K562 (cell line): Measurements from ENCODE around the gene CDKN2C. TPM values are rescaled to one million over a fixed set of nuclear protein-coding genes. Genes with fewer than 3 reads are reported as not detected.

Experiments
- CBFA2T2 ChIP-seq: fragments of 450-650 bp; conservative IDR thresholded peaks from 2 replicates; pipeline ENCODE4 v1.6.1; 2017; ENCODE audit warnings: mild to moderate bottlenecking
- CBX5 ChIP-seq: IDR thresholded peaks from 2 replicates; pipeline ENCODE4 v1.6.1; 2014; ENCODE audit warnings: low read depth, borderline replicate concordance
- ELK3 ChIP-seq: fragments of 450-650 bp; formaldehyde crosslinking; IDR thresholded peaks from 2 replicates; pipeline ENCODE4 v1.4.0; 2020; ENCODE audit warnings: mild to moderate bottlenecking
- ERF ChIP-seq: fragments of 450-650 bp; formaldehyde crosslinking; IDR thresholded peaks from 2 replicates; pipeline ENCODE4 v1.4.0; 2020; ENCODE audit warnings: mild to moderate bottlenecking, mixed read lengths
- GTF2E2 ChIP-seq: fragments of 200-800 bp; sonication (Bioruptor generic); IDR thresholded peaks from 2 replicates; pipeline ENCODE4 v1.6.1; 2016; ENCODE audit warnings: missing genetic modification characterization, missing compliant biosample characterization
- LEF1 ChIP-seq: fragments of 450-650 bp; IDR thresholded peaks from 2 replicates; pipeline ENCODE4 v1.6.1; 2016; ENCODE audit warnings: mild to moderate bottlenecking
- PREB ChIP-seq: sonication (generic); formaldehyde crosslinking; IDR thresholded peaks from 2 replicates; pipeline ENCODE4 v1.8.1; 2023; ENCODE audit warnings: mild to moderate bottlenecking, missing genetic modification reagents
- SMARCA5 ChIP-seq: fragments of 450-650 bp; IDR thresholded peaks from 2 replicates; pipeline ENCODE4 v1.6.1; 2016
- TRIM28 ChIP-seq: fragments of 450-650 bp; IDR thresholded peaks from 2 replicates; pipeline ENCODE4 v1.6.1; 2017
- YY1 ChIP-seq, 3 experiments: IDR thresholded peaks; 2 replicates each; pipeline ENCODE4 v1.6.1; 2011; ENCODE audit warnings: low read length in 2 of 3, mild to moderate bottlenecking in 2 of 3, moderate library complexity in 2 of 3, borderline replicate concordance in 1 of 3, control low read depth in 1 of 3, low read depth in 1 of 3; ENCODE audit not compliant: insufficient read depth in 3 of 3, insufficient replicate concordance in 2 of 3, control insufficient read depth in 1 of 3, insufficient read length in 1 of 3; ENCODE audit errors: extremely low read depth in 1 of 3
- ZC3H4 ChIP-seq: sonication (generic); formaldehyde crosslinking; IDR thresholded peaks from 2 replicates; pipeline ENCODE4 v1.9.0; 2021; ENCODE audit warnings: missing genetic modification reagents, borderline replicate concordance
- ZNF121 ChIP-seq: sonication (generic); formaldehyde crosslinking; conservative IDR thresholded peaks from 2 replicates; pipeline ENCODE4 v1.8.0; 2022; ENCODE audit warnings: missing genetic modification reagents
- ZNF699 ChIP-seq: fragments of 250-450 bp; sonication (Bioruptor Pico); IDR thresholded peaks from 2 replicates; pipeline ENCODE4 v1.8.0; 2021; ENCODE audit warnings: mild to moderate bottlenecking, moderate library complexity; ENCODE audit not compliant: insufficient replicate concordance
- ZNF830 ChIP-seq: fragments of 250-450 bp; sonication (Bioruptor Pico); IDR thresholded peaks from 2 replicates; pipeline ENCODE4 v1.5.0; 2021; ENCODE audit warnings: mild to moderate bottlenecking
- polyA plus RNA-seq, 8 experiments: library from polyadenylated mRNA; depleted of rRNA in 4 of 8; stranded (reverse) in 5 of 8; unstranded in 3 of 8; fragments of >200 nt; fragmentation: Nextera tagmentation in 2 of 8; fragmentation: Illumina TruSeq in 1 of 8; extraction: Ambion mirVana in 2 of 8; extraction: Trizol in 1 of 8; gene quantifications; 2 replicates each; pipeline versions ENCODE4 v1.2.1 to v1.2.3, GENCODE V29; 2011 to 2014; ENCODE audit warnings: inconsistent platforms in 1 of 8, missing spikeins in 1 of 8
- total RNA-seq, 7 experiments: library from RNA; depleted of rRNA in 6 of 7; stranded (reverse); fragments of >200 nt in 6 of 7; fragmentation: Illumina TruSeq in 2 of 7; extraction: Trizol in 2 of 7; gene quantifications; 2 replicates each; pipeline versions ENCODE4 v1.2.1 to v1.2.3, GENCODE V29; 2011 to 2021; ENCODE audit warnings: low replicate concordance in 1 of 7
- TF ChIP-seq, protein P1 (sequence below): fragments of 450-650 bp; IDR thresholded peaks from 2 replicates; pipeline ENCODE4 v1.6.1; 2017; ENCODE audit warnings: antibody characterized with exemption, mild to moderate bottlenecking
- TF ChIP-seq, protein P2 (sequence below), 2 experiments: fragments of 250-450 bp in 1 of 2; fragments of 450-650 bp in 1 of 2; sonication (Bioruptor Pico) in 1 of 2; IDR thresholded peaks; 2 replicates each; pipeline versions ENCODE4 v1.6.1 to v1.8.0; 2016 to 2021; ENCODE audit warnings: mild to moderate bottlenecking in 2 of 2, moderate library complexity in 2 of 2, missing compliant biosample characterization in 1 of 2, missing genetic modification characterization in 1 of 2

The CDKN2C gene
- total and polyA plus RNA-seq, 9 of the 15 experiments (the other 6 are each of a cell fraction or from before 2014, with no cell fraction given) = 11.9 to 74.3 (median 45.9) TPM

DNA sequence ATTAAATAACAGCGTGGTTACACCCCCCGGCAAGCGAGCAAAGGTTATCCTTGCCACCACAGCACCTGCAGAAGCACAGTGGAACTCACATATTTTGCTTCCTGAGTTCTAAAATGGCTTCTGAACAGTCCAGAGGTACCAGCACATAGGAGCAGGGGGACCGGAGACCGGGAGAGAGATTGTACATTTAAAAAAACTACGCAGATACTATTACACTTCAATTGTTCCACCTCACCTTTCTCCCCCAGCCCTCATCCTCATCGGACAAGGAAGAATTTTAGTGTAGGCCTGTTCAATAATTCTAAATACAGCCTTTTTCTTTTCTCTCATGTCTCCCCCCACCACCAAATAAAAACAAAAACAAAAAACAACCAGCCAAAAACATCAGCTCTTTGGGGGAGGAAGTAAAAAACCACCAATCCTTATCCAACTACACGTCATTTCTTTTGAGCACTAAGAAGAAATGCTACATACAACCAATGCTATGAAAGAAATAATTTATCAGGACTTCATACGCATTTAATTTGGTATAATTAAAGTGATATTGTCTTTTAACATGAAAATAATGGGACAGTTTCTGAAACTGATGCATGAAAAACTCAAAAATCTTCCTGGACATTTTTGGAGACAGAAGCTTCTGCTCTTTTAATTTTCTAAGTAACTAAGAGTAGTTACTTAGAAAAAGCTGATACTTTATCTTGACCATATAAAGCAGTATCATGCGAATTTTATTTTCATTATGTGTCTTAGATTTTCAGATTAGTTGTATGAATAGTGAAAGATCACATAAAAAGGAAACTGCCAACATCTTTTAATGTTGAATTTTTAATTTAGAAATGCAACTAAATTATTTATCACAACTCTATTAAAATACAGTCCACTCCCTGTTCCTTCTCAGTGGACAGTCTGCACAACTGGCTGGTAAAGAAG lies 9.1 kb downstream of the CDKN2C start (continued):
- TF ChIP-seq ELK3 (CRISPR knock-in tag) (peak; percentile 82; the same call in 1 of the 2 replicates), YY1 (IDR thresholded peaks at IDR 0.05; ENCODE audit: borderline replicate concordance in 1 of 3, control insufficient read depth in 1 of 3, extremely low read depth in 1 of 3, insufficient read depth in 3 of 3, insufficient read length in 1 of 3, insufficient replicate concordance in 2 of 3, low read depth in 1 of 3, low read length in 2 of 3) (peak in 2 of 3 experiments; percentile 17 to 85), ZNF121 (CRISPR knock-in tag) (no peak), CBFA2T2 (no peak), GTF2E2 (tag) (no peak), ZC3H4 (CRISPR knock-in tag) (no peak), CBX5 (no peak), TRIM28 (no peak), SMARCA5 (no peak), PREB (CRISPR knock-in tag) (no peak), LEF1 (0 out of 2 replicates have a peak, but pooled peaks have one; percentile 53), ZNF699 (CRISPR knock-in tag) (no peak), ZNF830 (no peak), ERF (CRISPR knock-in tag) (no peak)
- TF ChIP-seq, protein P1, sequence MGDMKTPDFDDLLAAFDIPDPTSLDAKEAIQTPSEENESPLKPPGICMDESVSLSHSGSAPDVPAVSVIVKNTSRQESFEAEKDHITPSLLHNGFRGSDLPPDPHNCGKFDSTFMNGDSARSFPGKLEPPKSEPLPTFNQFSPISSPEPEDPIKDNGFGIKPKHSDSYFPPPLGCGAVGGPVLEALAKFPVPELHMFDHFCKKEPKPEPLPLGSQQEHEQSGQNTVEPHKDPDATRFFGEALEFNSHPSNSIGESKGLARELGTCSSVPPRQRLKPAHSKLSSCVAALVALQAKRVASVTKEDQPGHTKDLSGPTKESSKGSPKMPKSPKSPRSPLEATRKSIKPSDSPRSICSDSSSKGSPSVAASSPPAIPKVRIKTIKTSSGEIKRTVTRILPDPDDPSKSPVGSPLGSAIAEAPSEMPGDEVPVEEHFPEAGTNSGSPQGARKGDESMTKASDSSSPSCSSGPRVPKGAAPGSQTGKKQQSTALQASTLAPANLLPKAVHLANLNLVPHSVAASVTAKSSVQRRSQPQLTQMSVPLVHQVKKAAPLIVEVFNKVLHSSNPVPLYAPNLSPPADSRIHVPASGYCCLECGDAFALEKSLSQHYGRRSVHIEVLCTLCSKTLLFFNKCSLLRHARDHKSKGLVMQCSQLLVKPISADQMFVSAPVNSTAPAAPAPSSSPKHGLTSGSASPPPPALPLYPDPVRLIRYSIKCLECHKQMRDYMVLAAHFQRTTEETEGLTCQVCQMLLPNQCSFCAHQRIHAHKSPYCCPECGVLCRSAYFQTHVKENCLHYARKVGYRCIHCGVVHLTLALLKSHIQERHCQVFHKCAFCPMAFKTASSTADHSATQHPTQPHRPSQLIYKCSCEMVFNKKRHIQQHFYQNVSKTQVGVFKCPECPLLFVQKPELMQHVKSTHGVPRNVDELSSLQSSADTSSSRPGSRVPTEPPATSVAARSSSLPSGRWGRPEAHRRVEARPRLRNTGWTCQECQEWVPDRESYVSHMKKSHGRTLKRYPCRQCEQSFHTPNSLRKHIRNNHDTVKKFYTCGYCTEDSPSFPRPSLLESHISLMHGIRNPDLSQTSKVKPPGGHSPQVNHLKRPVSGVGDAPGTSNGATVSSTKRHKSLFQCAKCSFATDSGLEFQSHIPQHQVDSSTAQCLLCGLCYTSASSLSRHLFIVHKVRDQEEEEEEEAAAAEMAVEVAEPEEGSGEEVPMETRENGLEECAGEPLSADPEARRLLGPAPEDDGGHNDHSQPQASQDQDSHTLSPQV = peak; percentile 40; the same call in 1 of the 2 replicates
- TF ChIP-seq, protein P2, sequence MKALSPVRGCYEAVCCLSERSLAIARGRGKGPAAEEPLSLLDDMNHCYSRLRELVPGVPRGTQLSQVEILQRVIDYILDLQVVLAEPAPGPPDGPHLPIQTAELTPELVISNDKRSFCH (CRISPR knock-in tag; IDR thresholded peaks at IDR 0.05) = no peak
- TF ChIP-seq, protein P2 (tag; IDR thresholded peaks at IDR 0.05) = no peak
